Loucy (cell line): ENCODE measurements around the gene ADO.

Source experiments
- H2AFZ ChIP-seq: fragments of 200-600 bp; sonication (generic); 2 replicates; pipeline ENCODE4 v1.6.0; 2016; ENCODE audit warnings: antibody characterized with exemption, mild to moderate bottlenecking, low read length, moderate library complexity
- H3F3A ChIP-seq: fragments of 200-600 bp; 2 replicates; pipeline ENCODE4 v1.6.0; 2016; ENCODE audit warnings: antibody characterized with exemption, low read depth, mild to moderate bottlenecking
- H3K27me3 ChIP-seq: fragments of 200-600 bp; sonication (generic); 2 replicates; pipeline ENCODE4 v1.6.1; 2014; ENCODE audit warnings: low read length, mild to moderate bottlenecking; ENCODE audit not compliant: insufficient read depth, poor library complexity, severe bottlenecking
- H3K36me3 ChIP-seq: fragments of 200-600 bp; sonication (generic); 2 replicates; pipeline ENCODE4 v1.6.1; 2016; ENCODE audit warnings: low read length; ENCODE audit not compliant: insufficient read depth
- H3K4me1 ChIP-seq: fragments of 200-600 bp; sonication (generic); 2 replicates; pipeline ENCODE4 v1.5.1; 2014; ENCODE audit warnings: low read length, mild to moderate bottlenecking; ENCODE audit not compliant: insufficient read depth, poor library complexity, severe bottlenecking
- H3K4me2 ChIP-seq: fragments of 200-600 bp; sonication (generic); 2 replicates; pipeline ENCODE4 v1.6.0; 2014; ENCODE audit warnings: antibody characterized with exemption, low read length, low read depth, mild to moderate bottlenecking; ENCODE audit not compliant: poor library complexity, severe bottlenecking
- H3K4me3 ChIP-seq: fragments of 200-600 bp; sonication (generic); 2 replicates; pipeline ENCODE4 v1.5.1; 2014; ENCODE audit warnings: low read length, mild to moderate bottlenecking, mixed read lengths; ENCODE audit not compliant: poor library complexity, severe bottlenecking
- H3K79me2 ChIP-seq: fragments of 200-600 bp; sonication (generic); 2 replicates; pipeline ENCODE4 v1.6.1; 2014; ENCODE audit warnings: low read length; ENCODE audit not compliant: insufficient read depth
- H3K9ac ChIP-seq: fragments of 200-600 bp; sonication (generic); 2 replicates; pipeline ENCODE4 v1.6.0; 2014; ENCODE audit warnings: mild to moderate bottlenecking, low read depth, low read length, moderate library complexity; ENCODE audit not compliant: poor library complexity, severe bottlenecking
- H3K9me2 ChIP-seq: fragments of 200-600 bp; sonication (generic); replicated peaks from 2 replicates; pipeline ENCODE4 v1.6.1; 2016; ENCODE audit warnings: low read depth, low read length, mixed read lengths
- H3K9me3 ChIP-seq: fragments of 200-600 bp; sonication (generic); 2 replicates; pipeline ENCODE4 v1.6.1; 2014; ENCODE audit warnings: mild to moderate bottlenecking, antibody characterized with exemption, low read length, low read depth; ENCODE audit not compliant: insufficient read depth
- H4K20me1 ChIP-seq: fragments of 200-600 bp; sonication (generic); 2 replicates; pipeline ENCODE4 v1.6.0; 2014; ENCODE audit warnings: antibody characterized with exemption, low read length, mild to moderate bottlenecking; ENCODE audit not compliant: insufficient read depth, poor library complexity, severe bottlenecking
- CTCF ChIP-seq: fragments of 200-600 bp; sonication (generic); conservative IDR thresholded peaks from 2 replicates; pipeline ENCODE4 v1.5.1; 2014; ENCODE audit warnings: mild to moderate bottlenecking, antibody characterized with exemption, low read length
- EZH2phosphoT487 ChIP-seq: fragments of 200-600 bp; IDR thresholded peaks from 2 replicates; pipeline ENCODE4 v1.6.1; 2018; ENCODE audit warnings: antibody characterized with exemption, mild to moderate bottlenecking, moderate library complexity, borderline replicate concordance

The ADO gene

GRCh38 chr10:62811159-62811875 is 6.8 kb downstream of the ADO start:
- no peaks in the 10 kb centered on the region for H3K9me2 ChIP-seq
- no peak overlapping the region for H2AFZ ChIP-seq
- no peaks in the 10 kb centered on the region for H3K9me3 ChIP-seq
- H3K4me1 ChIP-seq = peaks cover 31% of the 10 kb centered on the region
- no peaks in the 10 kb centered on the region for H3K36me3 ChIP-seq
- H4K20me1 ChIP-seq = peaks cover 37% of the 10 kb centered on the region
- H3K27me3 ChIP-seq = no peaks in the 10 kb centered on the region
- no peak overlapping the region for H3K9ac ChIP-seq
- H3F3A ChIP-seq = no peaks in the 10 kb centered on the region
- no peak overlapping the region for H3K4me3 ChIP-seq
- H3K4me2 ChIP-seq = no peak overlapping the region
- H3K79me2 ChIP-seq = peaks cover 28% of the 10 kb centered on the region
- TF ChIP-seq CTCF (no peak), EZH2phosphoT487 (no peak)

DNA sequence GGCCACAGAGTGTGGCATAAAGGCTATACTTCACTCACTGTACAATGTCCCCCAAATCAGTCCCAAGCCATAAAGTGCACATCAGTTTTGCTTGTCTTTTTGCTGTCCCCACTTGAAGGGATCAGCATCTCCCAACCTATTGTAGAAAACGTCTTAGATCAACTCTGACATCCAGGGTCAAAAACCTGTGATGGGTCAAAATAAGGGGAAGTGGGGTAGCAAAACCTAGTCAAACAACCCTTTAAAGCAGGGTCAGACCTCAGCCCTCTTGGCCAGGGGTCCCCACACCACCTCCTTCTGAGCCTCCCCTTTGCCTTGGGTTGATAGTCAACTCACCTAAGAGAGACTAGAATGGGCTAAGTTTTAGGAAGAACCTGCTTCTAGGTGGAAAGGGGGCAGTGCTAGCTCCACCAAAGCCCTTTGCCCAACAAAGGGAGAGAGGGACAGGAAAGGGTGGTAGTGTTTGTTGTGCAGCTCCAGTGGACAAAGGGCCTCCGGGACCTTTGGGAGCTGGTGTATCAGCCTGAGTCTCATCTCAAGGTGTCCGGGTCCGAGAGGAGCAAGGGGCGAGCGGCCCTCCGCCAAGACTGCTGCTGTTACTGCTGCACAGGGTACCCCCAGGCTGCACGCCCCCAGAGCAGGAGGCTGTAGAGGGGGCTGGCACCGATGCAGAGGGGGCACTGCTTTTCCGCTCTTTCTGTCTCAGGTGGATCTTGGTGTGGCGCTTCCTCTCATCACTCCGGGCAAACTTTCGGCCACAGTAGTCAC is 8.3 kb downstream of the ADO start:
- no peaks in the 10 kb centered on the region for H3K9me3 ChIP-seq
- no peak overlapping the region for H3K4me2 ChIP-seq
- TF ChIP-seq EZH2phosphoT487 = no peak
- no peak for TF ChIP-seq CTCF
- H3K79me2 ChIP-seq = peaks cover 12% of the 10 kb centered on the region
- H3K9me2 ChIP-seq = no peaks in the 10 kb centered on the region
- H3K4me3 ChIP-seq = no peak overlapping the region
- H2AFZ ChIP-seq = no peak overlapping the region
- H3K36me3 ChIP-seq = no peaks in the 10 kb centered on the region
- H3K9ac ChIP-seq = no peak overlapping the region
- peaks cover 3% of the 10 kb centered on the region; the same call in 1 of the 2 replicates for H3F3A ChIP-seq
- H3K4me1 ChIP-seq = peaks cover 19% of the 10 kb centered on the region
- peaks cover 22% of the 10 kb centered on the region for H4K20me1 ChIP-seq
- H3K27me3 ChIP-seq = no peaks in the 10 kb centered on the region

- Histone ChIP-seq H3K4me1 (peaks cover 15% of the 10 kb centered on the region), H3K9me2 (no peaks in the 10 kb centered on the region), H3K4me2 (no peak overlapping the region), H3K36me3 (no peaks in the 10 kb centered on the region), H3K9me3 (no peaks in the 10 kb centered on the region), H3F3A (peaks cover 3% of the 10 kb centered on the region; the same call in 1 of the 2 replicates), H3K79me2 (peaks cover 6% of the 10 kb centered on the region; the same call in 1 of the 2 replicates), H3K27me3 (no peaks in the 10 kb centered on the region), H2AFZ (no peak overlapping the region), H3K4me3 (no peak overlapping the region), H3K9ac (no peak overlapping the region), H4K20me1 (peaks cover 16% of the 10 kb centered on the region)
- no peak for TF ChIP-seq CTCF
- TF ChIP-seq EZH2phosphoT487 = no peak
Measured at GRCh38 chr10:62813453-62813852, 8.9 kb downstream of the ADO start.
